HG02610 (cell line): Measurements from ENCODE around the gene MYOF.
"Not testable (repeated sequence)": the region's sequence is repeated elsewhere in the genome, so short reads cannot be mapped to it uniquely, and the experiment has no call there.

ENCODE experiments used
- ATAC-seq: cut with Tn5 transposase; IDR thresholded peaks from one replicate; pipeline ENCODE4 v1.9.1; 2021; ENCODE audit warnings: mild to moderate bottlenecking, moderate library complexity; ENCODE audit not compliant: unreplicated experiment

MYOF gene

GRCh38 chr10:93456480-93456879, 25.7 kb downstream of the MYOF start:
- no peak for ATAC-seq

- ATAC-seq: no peak
Observed at GRCh38 chr10:93454736-93455135, 27.4 kb downstream of the MYOF start.

DNA sequence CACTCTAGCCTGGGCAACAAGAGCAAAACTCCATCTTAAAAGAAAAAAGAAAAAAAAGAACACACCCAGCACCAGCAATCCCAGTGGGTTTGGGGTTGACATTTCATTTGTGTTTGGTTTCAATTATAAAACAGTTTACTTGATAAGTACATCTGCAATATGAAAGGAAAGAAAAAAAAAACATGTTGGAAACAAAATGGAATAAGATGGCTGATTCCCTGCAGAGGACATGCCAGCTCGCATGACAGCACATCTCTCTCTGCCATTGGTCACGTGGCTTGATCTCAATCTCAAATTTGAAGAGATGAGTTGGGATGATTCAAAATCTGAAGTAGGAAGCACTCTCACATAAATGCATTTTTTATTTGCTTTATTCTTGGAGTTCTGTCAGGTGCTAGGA, 28.0 kb downstream of the MYOF start:
- ATAC-seq: no peak

GRCh38 chr10:93452143-93452542, 30.0 kb downstream of the MYOF start:
- no peak for ATAC-seq

- ATAC-seq: no peak
Observed at GRCh38 chr10:93451244-93451947, 30.7 kb downstream of the MYOF start.

- ATAC-seq: no peak
Observed at GRCh38 chr10:93447970-93448369, 34.2 kb downstream of the MYOF start.

DNA sequence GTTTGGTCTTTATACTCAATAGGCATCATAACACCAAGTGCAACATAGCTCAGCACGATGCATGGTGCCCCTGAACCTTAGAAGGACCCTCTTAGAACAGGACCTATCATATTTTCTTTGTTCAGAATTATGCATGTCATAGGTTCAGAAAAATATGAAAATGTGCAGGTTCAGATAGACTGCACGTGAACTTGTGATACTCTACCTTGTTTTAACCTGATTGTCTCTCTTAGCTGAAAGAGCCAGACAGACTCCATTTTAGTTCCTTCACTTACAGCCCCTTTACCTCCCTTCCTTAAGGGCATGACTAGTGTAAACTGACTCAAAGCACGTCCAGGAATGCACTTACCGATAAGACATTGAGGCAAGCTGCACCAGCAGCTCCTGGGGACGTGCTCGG, 35.1 kb downstream of the MYOF start:
- no peak for ATAC-seq

DNA sequence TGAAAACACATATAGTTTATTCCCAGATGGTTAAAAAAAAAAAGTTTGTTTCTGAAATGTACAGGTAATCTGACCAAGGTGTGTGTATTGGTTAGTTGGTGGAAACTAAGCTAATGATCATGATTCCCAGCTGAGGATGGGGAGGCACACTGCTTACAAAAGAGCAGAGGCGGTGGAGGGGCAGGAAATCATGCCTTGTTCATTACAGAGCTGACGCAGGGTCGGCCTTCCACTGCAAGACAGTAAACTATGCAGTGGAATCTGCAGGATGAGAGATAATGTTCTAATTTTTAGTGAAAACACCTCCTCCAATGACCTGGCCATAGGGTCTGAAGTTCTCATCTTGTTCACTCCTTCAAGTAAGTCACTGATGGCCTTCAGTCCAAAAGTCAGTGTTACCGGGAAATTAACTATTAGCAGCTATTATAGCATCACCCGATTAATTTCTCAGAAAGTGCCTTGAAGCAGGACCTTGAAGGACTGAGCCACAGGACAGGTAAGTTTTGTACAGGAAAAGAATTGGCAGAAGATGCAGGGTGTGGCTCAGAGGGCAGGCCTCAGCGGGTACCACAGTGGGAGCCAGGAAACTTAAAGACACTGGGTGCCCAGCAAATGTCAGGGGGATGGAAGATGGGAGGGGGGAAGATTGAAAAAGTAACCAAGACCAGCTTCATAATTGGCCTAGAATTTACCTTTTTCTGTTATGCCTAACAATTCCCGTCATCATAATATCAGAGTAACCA, 36.0 kb downstream of the MYOF start:
- ATAC-seq: no peak

- no peak for ATAC-seq
Observed at GRCh38 chr10:93445097-93445960, 36.8 kb downstream of the MYOF start.

- no peak for ATAC-seq
Observed at GRCh38 chr10:93443481-93443880, 38.7 kb downstream of the MYOF start.

GRCh38 chr10:93442721-93443120, 39.4 kb downstream of the MYOF start:
- not testable (repeated sequence) for ATAC-seq

DNA sequence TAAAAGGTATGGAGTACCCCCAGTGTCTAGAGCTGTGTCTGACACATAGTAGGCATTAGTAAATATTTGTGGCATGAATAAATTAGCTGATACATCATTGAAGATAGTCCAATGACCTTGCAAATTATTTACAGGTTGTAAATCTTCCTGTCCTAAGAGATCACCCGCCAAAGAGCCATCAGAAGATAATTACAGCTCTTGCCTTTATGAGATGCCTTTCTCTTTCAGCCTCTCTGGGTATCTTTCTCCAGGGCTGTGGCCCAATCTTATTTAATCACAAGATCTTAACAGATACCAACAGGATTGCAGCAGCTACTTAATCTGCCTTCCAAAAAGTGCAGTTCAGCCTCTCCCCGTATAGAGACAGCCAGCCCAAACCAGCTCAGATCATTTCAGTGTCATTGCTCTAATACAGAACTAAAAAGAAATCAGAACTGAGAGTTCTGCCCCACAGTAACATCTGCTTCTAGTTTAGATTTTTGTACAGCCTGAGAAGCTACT, 41.5 kb downstream of the MYOF start:
- ATAC-seq: no peak

- ATAC-seq: no peak
Observed at GRCh38 chr10:93438613-93439253, 43.4 kb downstream of the MYOF start.

DNA sequence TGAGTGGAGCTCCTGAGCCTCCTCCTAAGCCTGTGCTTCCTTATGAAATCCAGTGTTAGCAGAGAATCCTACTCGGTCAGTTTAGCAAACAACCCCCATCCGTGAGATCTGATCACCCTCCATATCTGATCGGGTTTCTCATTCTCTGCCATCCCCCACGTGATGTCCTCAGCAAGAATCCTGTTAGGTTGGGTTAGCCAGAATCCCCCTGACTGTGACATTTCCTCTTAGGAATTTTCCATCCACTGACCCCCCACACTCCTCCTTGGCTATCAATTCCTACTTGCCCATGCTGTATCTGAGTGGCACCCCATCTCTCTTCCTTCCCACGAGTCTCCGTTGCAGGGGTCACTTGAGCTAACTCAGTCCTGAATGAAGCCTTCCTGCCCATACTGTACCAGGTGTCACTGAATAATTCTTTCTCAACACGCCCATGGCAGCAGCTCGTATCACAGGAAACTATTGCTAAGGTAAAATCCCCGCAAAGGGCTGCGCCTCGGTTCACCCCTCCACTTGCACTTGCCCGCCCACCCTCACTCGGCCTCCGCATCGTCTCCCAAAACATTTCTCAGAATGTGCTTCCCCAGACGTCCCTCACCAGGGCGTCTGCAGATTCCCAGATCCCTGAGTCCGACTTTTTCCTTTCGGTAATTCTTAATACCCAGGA, 44.1 kb downstream of the MYOF start:
- no peak for ATAC-seq

- no peak for ATAC-seq
Observed at GRCh38 chr10:93437086-93437945, 44.8 kb downstream of the MYOF start.

DNA sequence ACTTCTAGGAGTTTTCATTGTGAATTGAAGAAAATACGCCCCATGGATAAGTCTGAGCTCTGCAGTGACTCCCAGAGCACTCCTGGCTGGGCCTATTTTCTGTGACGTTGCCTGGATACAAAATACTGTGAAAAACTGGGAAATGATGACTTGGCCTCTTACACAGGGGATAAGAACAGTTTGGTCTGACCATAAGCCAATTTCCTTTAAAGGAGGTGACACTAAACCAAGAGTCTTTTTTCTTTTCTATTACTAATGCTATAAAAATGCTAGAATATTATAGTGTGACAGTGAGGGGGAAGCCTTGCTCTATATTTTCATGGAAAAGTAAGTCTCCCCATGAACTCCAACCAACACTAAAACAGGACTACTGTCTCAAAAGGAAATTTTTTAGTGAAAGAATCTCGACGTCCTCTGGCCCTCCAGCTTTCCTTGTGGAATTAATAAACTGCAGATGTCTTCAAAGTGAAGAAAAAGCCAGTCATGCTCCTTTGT, 45.5 kb downstream of the MYOF start:
- ATAC-seq: no peak

GRCh38 chr10:93435621-93436397, 46.3 kb downstream of the MYOF start:
- ATAC-seq: no peak

GRCh38 chr10:93434991-93435491, 47.1 kb downstream of the MYOF start:
- no peak for ATAC-seq
